GM12801 (cell line): Measurements from ENCODE around the gene TLR3.

ENCODE experiments used
- CTCF ChIP-seq: IDR thresholded peaks from one replicate; pipeline ENCODE4 v1.5.1; 2011; ENCODE audit warnings: control low read depth; ENCODE audit not compliant: insufficient read length; ENCODE audit errors: extremely low read depth

TLR3 gene

DNA sequence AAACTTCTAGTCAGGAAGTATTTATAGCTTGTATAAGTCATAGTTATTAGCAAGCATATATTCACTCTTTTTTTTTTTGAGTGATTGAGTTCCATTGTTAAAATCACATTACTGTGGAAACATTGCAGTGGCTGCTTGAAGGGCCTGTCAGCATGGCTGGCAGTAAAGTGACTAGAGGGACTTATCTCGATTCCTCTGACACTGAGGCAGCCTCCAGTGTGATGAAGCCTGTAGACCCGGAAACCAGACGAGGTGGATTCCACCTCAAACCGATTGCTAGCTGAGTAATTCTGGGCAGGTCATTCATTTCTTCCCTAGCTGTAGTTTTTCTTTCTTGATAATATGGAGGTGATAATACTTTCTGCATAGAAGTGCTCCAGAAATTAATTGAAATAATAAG lies 40.3 kb downstream of the TLR3 start:
- TF ChIP-seq CTCF = no peak

GRCh38 chr4:186116697-186117096 lies 47.7 kb downstream of the TLR3 start:
- TF ChIP-seq CTCF = no peak

DNA sequence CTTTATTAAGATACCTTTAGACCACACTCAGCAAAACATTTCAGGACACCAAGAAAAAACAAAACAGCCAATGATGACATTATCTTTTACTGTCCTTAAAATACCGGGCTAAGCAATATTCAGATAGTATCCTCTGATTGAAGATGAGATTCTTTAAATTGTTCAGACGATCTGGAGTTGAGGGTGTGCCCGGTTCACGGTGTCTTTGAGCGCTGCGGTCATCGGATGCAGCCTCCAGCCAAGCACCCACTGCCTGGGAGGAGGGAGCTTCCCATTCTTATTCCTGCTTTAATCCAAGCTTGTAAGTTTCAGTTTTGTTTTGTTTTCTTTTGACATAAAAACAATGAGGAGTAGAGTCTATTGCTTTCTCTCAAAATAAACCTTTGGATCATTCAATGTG lies 49.6 kb downstream of the TLR3 start:
- no peak for TF ChIP-seq CTCF

DNA sequence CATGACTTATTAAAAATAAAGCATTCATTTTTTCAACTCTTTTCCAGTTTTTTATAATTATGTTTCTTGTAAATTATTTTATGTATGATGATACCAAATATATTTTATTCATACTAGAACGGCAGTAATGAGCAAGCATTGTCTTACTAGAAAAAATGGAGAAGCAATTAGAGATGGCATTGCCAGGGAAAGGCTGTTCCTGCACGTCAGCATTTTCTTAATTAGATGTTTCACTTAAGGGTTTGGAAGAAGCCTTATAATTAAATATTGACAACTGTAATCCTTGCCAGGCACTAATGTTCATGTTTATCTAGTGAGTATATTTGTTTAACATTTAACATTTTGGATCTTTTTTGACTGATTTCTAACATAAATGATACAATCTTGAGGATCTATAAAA lies 52.1 kb downstream of the TLR3 start:
- TF ChIP-seq CTCF = no peak

GRCh38 chr4:186128842-186129241 lies 59.9 kb downstream of the TLR3 start:
- no peak for TF ChIP-seq CTCF

DNA sequence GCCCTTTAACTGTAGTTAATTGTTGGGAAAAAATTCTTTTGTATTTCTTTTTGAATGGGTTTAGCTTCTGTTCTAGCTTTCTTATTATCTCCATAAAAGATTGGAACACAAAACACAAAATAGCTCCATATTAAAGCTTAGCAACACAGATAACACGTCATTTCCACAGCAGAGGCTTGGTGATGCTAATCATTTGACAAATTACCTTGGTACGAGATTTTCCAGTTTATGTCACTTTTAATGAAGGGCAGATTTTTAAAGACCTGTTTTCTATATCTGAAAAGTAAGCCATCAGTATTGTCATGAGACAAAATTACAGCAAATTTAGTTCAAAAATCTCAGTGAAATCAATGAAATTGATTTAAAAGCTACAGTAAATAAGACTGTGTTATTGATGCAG lies 63.0 kb downstream of the TLR3 start:
- TF ChIP-seq CTCF = no peak

- TF ChIP-seq CTCF = no peak
These were observed 63.8 kb downstream of the TLR3 start for GRCh38 chr4:186132577-186133242.
